ENCODE measurements around the gene DDX47.
"Not testable (repeated sequence)": the region's sequence is repeated elsewhere in the genome, so short reads cannot be mapped to it uniquely, and the experiment has no call there.

Gene DDX47

GRCh38 chr12:12796928-12797793 lies 16.0 kb upstream of the DDX47 start:
- H3K4me3 ChIP-seq (ENCODE audit: low read length) = no peak overlapping the region
- TF ChIP-seq CTCF (IDR thresholded peaks at IDR 0.05; ENCODE audit: insufficient read depth, low read depth, low read length, missing control alignments) = no peak
- DNase-seq (ENCODE audit: low read depth) = no peak

- DNase-seq (ENCODE audit: low read depth) = no peak
- H3K4me3 ChIP-seq (ENCODE audit: low read length) = no peak overlapping the region
- TF ChIP-seq CTCF (IDR thresholded peaks at IDR 0.05; ENCODE audit: insufficient read depth, low read depth, low read length, missing control alignments) = no peak
Observed at GRCh38 chr12:12797794-12798152, 15.4 kb upstream of the DDX47 start.

- no peak overlapping the region for H3K4me3 ChIP-seq (ENCODE audit: low read length)
- DNase-seq (ENCODE audit: low read depth) = peak; percentile 64
- TF ChIP-seq CTCF (IDR thresholded peaks at IDR 0.05; ENCODE audit: insufficient read depth, low read depth, low read length, missing control alignments) = no peak
Observed at GRCh38 chr12:12798480-12798879, 14.7 kb upstream of the DDX47 start.

GRCh38 chr12:12799163-12799920 lies 13.8 kb upstream of the DDX47 start:
- DNase-seq (ENCODE audit: low read depth) = no peak
- no peak for TF ChIP-seq CTCF (IDR thresholded peaks at IDR 0.05; ENCODE audit: insufficient read depth, low read depth, low read length, missing control alignments)
- no peak overlapping the region for H3K4me3 ChIP-seq (ENCODE audit: low read length)

- peak; percentile 98 for DNase-seq (ENCODE audit: low read depth)
- H3K4me3 ChIP-seq (ENCODE audit: low read length) = no peak overlapping the region
- TF ChIP-seq CTCF (IDR thresholded peaks at IDR 0.05; ENCODE audit: insufficient read depth, low read depth, low read length, missing control alignments) = no peak
Observed at GRCh38 chr12:12800406-12801180, 12.6 kb upstream of the DDX47 start.

GRCh38 chr12:12801656-12802055 lies 11.5 kb upstream of the DDX47 start:
- peak; percentile 24 for DNase-seq (ENCODE audit: low read depth)
- not testable (repeated sequence) for H3K4me3 ChIP-seq (ENCODE audit: low read length)

GRCh38 chr12:12803186-12803585 lies 10.0 kb upstream of the DDX47 start:
- no peak overlapping the region for H3K4me3 ChIP-seq (ENCODE audit: low read length)
- DNase-seq (ENCODE audit: low read depth) = peak; percentile 99
- no peak for TF ChIP-seq CTCF (IDR thresholded peaks at IDR 0.05; ENCODE audit: insufficient read depth, low read depth, low read length, missing control alignments)
